GM21528 (cell line): ENCODE data around the gene VPS26B.
"Not testable (repeated sequence)": the region's sequence is repeated elsewhere in the genome, so short reads cannot be mapped to it uniquely, and the experiment has no call there.

ENCODE experiments used
- ATAC-seq: cut with Tn5 transposase; IDR thresholded peaks from one replicate; pipeline ENCODE4 v1.9.1; 2021; ENCODE audit warnings: mild to moderate bottlenecking, moderate library complexity; ENCODE audit not compliant: unreplicated experiment, low FRiP score

Gene VPS26B

DNA sequence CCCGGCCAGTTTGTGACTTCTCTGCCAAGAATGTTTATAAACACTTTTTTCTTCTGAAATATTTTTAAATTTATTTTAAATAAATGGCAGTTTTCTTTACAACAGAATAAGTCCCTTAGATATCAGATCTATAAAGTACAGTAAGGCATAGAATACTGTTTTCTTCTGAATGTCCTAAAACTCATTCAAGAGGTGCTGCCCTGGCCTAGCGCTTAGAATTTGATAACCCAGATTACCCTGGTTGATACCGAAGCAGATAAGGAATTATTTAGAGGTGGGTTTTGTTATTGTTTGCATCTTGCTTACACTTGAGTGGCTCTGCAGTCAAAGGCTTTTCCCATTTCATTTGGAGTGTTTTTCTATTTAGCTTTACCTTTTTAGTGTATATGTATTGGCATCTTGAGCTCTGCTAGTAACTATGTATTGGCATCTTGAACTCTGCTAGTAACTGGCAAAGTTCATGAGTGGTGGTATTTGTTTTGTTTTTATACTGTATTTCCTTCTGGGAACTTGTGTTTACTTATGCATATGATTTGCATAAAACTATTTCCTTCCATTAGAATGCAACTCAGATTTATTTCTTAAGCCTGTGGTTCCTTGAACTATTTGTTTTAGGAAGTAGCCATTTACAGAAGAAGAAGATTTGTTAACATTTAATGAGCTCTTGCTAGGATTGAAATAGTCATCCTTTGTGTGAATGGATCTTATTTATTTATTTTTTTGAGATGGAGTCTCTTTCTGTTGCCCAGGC is 30.1 kb downstream of the VPS26B start:
- ATAC-seq, result no peak

DNA sequence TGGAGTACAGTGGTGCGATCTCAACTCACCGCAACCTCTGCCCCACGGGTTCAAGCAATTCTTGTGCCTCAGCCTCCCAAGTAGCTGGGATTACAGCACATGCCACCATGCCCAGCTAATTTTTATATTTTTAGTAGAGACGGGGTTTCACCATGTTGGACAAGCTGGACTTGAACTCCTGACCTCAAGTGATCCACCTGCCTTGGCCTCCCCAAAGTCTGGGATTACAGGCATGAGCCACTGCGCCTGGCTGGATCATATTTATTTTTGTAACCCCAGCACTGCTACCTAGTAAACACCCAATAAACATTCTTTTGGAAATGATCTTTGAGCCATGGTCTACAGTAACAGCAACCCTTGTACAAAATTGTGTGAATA is 30.7 kb downstream of the VPS26B start:
- not testable (repeated sequence) for ATAC-seq

DNA sequence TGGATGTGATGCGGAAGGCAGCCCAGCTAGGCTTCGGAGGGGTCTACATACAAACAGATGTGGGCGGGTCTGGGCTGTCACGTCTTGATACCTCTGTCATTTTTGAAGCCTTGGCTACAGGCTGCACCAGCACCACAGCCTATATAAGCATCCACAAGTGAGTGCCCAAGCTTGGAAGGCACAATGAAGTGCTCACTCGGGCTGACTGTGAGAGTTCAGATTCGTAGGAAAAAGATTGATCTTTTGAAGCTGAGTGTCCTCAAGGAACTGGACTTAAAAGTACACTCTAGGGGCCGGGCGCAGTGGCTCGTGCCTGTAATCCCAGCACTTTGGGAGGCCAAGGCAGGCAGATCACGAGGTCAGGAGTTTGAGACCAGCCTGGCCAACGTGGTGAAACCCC is 32.6 kb downstream of the VPS26B start:
- no peak for ATAC-seq

DNA sequence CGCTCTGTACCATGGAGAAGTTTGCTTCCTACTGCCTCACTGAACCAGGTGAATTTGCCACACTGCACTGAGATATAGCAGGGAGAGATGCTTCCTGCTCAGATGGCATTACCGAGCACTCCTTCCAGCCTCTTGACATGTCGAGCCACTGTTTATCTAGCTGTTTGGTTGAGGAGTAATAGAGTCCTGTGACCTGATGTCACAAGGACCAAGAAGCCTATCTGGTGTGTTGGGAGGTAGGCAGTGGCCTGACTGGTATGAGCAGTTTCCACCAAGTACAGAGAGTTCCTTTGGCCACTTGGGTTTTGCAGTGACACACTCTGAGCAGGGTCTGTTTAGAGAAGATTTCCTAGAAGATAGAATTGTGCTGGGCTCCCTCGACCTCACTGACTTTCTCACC is 34.1 kb downstream of the VPS26B start:
- ATAC-seq, result no peak

DNA sequence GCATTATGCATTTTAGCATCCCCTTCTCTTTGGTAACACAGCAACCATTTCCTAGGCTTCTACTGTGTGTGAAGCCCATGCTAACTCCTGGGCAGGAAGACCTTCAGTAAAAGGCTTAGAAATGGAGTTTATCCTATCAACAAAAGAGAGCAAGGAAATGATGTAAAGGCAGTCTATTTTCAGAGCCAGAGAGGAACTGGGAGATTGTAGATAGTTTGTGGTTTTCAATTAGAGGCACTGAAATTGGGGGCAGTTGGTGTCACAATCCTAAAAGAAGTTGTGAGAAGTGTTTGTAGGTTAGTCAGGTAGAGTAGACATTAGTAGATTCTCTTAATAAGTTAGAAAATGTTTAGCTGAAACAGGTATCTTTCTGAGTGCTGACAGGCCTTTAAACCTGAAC is 36.0 kb downstream of the VPS26B start:
- no peak for ATAC-seq

DNA sequence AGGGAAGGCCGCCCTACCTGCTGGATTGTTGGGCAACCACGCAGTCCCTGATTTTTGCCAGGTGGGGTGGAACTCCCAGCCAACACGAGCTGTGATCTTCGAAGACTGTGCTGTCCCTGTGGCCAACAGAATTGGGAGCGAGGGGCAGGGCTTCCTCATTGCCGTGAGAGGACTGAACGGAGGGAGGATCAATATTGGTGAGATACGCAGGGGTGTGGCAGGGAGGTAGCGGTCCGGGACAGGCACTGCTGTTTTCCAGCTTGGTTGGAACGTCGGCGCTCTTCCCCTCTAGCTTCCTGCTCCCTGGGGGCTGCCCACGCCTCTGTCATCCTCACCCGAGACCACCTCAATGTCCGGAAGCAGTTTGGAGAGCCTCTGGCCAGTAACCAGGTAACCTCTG is 36.5 kb downstream of the VPS26B start:
- ATAC-seq, result no peak

DNA sequence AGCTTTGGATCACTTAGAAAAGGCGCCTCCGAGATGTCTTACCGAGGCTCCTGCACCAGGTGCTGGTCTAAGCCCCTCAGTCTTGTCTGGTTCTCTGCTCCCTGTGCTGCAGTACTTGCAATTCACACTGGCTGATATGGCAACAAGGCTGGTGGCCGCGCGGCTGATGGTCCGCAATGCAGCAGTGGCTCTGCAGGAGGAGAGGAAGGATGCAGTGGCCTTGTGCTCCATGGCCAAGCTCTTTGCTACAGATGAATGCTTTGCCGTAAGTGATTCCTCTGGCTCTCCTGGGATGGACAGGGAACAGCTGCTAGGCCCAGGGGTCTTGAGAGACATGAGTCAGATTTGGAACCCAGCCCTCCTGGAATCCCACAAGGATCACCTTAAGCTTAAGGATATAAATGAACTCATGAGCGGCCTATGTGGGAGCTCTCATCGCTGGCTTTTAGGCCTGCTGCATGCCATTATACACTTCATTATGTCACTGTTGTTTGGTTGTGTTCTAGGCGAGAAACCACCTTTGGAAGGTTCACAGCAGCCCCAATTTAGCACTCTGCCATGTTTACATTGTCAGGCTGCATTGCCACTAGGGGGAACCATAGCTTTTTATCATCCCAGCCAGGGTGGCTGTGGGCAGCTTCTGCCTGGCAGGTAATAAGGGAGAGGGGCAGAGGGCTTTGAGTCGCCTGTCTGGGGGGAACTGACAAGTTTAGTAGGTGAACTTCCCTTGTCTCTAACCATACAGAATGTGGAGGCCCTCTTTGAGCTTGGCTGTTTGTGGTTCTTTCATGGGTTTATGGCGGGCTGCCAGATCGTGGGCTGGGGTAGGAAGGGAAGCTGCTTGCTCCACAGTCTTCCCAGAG is 37.4 kb downstream of the VPS26B start:
- ATAC-seq, result no peak

DNA sequence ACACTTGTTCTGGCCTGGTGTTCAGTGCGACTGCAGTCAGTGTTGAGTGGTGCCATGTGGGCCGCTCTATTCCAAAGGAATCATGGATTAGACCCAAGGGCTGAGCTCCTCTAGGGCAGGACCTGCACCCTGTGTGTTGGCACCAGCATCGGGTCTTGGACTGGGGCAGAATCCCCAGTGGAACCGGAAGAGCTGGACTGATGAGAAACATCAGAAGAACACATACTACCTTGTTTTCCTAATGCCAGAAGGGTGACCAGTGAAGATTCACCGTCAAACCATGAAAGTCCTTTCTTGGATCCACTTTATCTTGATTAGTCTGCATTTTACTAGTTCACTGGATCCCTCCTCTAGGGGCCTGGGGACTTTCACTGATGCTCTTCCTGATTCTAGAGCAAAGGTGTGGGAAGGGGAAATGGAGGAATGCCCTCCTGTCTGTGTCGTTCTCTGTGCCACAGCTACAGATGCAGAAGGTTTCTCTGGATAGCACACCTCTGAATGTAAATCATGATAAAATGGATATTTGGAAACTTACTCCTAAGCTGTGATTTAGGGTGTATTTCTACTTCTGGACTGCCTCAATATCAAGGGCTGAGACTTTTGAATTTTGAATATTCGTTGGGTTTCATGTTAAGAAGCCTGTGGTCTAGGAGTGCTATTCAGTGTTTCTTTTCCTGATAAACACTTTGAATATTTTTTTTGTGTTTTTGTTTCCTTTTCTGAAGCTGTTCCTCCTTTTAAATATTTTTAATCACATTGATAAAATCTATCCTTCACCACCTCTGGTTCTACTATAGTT is 40.7 kb downstream of the VPS26B start:
- no peak for ATAC-seq

DNA sequence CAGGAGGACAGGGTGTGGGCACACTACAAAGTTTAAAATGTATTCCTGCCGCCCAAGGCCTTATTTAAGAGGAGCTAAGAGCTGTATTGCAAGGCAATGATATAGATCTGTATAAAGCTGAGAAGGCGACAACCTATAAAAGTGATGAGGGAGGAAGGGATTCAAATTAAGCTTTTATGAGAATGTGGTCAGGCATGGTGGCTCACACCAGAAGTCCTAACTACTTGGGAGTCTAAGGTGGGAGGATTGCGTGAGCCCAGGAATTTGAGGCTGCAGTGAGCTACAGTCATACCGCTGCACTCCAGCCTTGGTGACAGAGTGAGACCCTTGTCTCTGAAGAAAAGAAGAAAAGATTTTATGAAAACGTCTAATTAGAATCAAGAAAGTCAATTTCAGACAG is 42.0 kb downstream of the VPS26B start:
- ATAC-seq, result no peak

DNA sequence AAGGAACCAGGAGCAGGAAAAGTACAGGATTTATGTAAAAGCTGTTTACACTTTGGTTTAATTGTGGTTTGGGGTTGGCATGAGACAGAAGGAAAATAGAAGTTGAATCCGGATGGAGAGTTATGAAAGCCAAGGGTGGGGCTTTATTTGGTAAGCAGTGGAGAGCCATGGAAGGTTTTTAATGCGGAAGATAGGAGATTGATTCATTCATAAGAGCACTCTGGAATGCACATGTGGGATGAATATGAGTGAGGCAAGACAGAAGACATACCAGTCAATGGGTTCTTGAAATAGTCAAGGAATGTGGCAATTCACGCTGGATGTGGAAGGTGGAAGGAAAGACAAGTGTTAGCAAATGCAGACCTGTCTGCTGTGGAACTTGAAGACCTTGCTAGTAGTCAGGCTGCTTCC is 42.4 kb downstream of the VPS26B start:
- ATAC-seq, result no peak

DNA sequence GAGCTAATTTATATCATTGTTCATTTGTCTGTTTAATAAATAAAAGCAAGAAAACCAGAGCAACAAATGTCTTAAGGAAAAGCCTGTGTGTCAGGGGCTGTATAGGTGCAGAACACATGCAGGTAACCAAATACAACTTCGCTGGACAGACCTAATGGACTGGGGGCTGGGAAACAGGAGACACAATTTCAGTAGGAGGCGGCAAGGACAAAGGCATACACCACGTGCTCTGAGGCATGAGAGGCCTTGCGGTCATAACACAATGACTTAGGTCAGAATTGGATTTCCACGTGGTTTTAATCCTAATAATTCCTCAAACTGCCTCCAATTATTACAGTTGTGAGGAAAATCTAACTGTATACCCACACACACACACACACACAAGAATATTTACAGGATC is 43.0 kb downstream of the VPS26B start:
- no peak for ATAC-seq

DNA sequence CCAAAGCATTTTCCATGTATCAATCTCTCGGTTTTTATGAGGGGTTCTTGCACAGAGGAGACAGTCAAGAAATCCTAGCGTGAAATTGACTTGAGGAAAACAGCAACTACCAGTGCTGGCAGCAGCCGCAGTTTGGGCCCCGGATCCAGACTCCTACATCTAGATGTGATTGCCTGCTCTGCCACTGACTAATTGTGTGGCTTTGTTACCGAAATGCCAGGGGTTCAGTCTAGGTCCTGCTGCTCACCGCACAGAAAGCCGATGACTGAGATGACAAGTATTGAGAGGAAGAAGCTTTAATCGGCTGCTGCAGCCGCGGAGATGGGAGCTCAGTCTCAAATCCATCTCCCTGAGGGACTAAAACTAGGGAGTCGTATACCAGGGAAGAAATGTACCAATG is 43.5 kb downstream of the VPS26B start:
- no peak for ATAC-seq

DNA sequence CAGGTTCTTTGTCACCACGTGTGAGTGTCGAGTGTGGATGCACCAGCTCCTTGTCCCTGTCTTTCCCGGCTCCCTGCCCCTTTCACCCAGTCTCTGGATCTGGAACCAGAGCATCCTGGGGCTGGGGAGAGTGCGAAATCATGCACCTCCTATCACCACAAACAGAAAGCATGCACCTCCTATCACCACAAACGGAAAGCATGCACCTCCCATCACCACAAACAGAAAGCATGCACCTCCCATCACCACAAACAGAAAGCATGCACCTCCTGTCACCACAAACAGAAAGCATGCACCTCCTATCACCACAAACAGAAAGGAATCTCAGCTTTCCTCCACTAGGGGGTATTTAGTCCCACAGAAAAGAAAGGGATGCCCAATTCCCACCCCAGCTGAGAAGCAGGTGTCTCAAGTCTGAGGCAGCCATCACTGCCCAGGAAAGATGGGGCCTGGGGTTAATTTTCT is 45.8 kb downstream of the VPS26B start:
- no peak for ATAC-seq

DNA sequence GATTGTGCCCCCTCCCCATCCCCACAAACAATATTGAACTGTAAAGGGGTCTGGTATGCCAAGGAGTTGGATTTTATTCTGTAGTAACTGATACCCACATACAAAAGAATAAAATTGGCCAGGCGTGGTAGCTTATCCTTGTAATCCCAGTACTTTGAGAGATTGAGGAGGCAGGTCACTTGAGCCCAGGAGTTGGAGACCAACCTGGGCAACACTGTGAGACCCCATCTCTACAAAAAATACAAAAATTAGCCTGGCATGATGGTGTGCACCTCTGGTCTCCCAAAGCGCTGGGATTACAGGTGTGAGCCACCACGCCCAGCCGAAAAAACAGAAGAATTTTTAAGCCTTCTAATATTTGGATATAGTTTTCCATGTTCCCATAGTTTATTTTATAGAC is 47.5 kb downstream of the VPS26B start:
- ATAC-seq, result no peak

DNA sequence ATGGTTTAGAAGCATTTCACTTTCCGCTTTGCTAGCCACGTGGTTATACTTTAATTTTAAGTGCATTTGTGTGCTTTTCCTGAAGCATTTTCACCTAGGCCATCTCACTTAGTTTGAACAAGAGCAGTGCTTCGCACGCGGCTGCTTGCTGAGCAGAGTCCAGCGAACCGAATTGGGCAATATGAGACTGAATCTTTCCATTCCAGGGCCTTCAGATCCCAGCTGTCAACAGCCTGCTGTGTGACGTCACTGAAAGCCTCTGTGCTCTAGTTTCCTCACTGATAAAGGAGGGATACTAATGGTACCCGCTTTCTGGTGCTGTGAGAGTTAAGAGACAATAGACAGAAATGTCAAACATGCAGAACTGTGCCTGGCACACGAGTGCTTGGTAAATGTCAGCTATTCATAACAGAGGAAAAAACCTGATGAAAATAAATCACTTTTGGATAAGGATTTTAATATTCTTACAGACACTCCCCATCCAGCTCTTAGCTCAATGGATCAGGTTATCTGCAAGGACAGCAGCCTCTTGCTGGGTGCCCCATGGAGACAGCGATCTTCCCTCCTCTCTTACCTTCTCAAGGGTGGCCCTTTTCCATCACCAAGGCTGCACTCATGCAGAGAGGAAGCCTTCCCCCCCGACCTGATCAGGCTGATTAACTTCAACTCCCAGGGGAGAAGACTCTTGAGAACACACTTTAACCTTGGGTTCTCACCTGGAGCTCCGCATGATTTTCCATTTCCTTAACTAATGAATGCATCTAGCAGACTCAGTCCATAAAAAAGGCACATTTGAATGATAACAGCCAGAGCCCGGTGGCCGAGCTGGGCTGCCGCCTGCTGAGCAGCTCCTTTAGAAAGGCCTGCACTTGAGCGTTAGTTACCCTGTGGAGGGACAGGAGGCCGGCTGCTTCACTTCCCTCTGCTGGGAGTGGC is 48.2 kb downstream of the VPS26B start:
- no peak for ATAC-seq

DNA sequence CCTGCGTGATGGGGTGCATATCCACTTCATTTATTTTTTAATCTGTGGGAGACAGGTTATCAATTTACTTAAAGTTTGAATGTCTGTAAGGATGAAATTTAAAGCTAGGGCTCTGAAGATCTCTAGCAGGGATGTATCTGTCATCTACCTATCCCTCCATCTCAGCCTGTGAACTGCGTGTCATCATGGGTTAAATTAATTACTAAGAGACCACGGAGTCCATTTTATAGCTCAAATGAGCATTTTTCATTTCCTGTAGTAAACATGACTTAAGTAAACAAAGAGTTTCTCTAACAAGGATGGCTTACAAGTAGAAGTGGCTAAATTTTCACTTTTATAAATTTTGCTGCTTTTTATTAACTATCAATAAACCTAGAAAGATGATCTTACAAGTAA is 48.8 kb downstream of the VPS26B start:
- ATAC-seq, result no peak

DNA sequence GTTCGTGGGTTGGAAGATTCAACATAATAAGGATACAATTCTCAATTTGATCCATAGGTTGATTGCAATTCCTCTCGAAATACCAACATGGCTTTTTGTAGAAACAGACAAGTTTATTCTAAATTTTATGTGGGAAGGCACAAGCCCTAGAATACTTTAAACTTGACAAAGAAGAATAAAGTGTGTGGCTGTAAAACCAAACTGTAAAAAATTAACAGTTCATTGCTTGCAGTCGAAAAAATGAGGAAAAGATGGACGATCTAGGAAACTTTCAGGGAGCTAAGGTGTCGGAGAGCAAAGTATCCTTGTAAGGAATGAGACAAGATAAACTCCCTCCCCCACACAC is 50.7 kb downstream of the VPS26B start:
- ATAC-seq, result no peak

DNA sequence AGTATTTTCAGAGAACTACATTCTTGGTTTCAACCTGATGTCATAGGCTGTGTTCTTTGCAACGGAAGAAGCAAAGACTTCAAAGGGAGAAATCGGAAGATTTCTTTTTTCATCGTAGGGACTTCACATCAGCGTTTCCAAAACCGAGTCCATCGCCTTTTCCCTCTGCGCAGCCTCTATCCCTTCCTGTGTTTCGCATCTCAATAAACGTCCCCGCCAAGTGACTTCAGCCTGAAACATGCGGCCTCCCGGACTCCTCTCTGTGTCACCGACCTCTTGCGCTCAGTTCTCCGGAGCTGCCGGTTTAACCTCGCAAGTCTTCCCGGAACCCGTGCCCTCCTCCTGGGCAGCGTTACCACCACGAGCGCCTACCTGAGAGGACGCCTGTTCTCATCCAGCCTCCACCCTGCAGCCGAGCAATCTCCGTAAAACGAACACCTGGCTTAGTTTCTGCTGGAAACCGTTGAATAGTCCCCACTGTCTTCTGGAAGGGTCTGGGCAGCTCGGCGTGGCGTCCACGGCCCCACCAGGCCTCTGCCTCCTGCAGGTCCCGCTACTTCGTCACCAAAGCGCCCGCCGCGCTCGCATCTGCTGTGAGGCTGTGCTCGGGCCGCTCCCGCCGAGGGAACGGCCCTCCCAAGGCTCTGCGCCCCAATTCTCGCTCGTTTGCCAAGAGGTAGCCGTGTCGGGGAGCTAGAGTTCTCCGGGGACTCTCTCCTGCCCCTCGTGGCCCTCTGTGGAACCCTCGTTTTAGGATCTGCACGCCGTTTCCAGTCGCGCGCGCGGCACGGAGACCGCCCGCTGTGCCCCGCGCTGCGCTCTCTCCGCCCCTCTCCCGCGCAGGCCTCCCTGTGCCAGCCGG is 51.3 kb downstream of the VPS26B start, which contains the start of gene GLB1L3:
Gene GLB1L3 (plus strand): TSS at position 846 of the 862 bp plus-strand sequence. CDS start 362 bp downstream, outside the sequence.
- peak; percentile 70 for ATAC-seq
